HL-60 (cell line): Measurements from ENCODE around the gene NXPH4.

Experiments used
- CTCF ChIP-seq: IDR thresholded peaks from one replicate; pipeline ENCODE4 v1.5.1; 2011; ENCODE audit warnings: low read length, control low read depth, inconsistent platforms; ENCODE audit not compliant: insufficient read depth
- GABPA ChIP-seq: IDR thresholded peaks from 2 replicates; pipeline ENCODE4 v1.6.1; 2012; ENCODE audit warnings: low read depth
- POLR2AphosphoS5 ChIP-seq: IDR thresholded peaks from 2 replicates; pipeline ENCODE4 v1.6.1; 2012; ENCODE audit warnings: low read depth

GRCh38 chr12:57224973-57225679, 8.5 kb downstream of the NXPH4 start:
- peak; percentile 52 for TF ChIP-seq CTCF
- TF ChIP-seq POLR2AphosphoS5: no peak
- TF ChIP-seq GABPA: no peak
